Measurements from ENCODE around the gene WDR27. TPM values are rescaled to one million over a fixed set of nuclear protein-coding genes. Genes with fewer than 3 reads are reported as not detected.

Gene WDR27
- total RNA-seq, 3 donors from 2014 or later: 30.9 to 60.5 (median 49.1) TPM

DNA sequence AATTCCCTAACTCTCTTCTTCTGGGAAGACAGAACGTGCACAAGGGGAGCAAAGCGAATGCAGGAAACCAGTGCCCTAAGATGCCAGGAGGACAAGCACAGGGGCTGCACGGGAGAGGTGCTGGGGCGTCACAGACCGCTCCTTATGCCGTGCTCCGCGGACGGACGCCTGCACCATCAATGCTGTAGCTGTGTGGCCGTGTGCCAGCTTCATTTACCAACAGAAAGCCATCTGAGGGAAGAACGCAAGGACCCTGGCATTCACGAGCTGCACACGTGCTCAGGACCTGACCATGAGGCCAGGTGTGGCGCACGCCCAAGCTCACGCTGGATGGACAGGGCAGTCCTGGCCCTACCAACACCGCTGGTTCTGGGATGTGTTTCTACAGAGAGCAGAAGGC is 35.4 kb downstream of the WDR27 start:
- TF ChIP-seq, protein P1, sequence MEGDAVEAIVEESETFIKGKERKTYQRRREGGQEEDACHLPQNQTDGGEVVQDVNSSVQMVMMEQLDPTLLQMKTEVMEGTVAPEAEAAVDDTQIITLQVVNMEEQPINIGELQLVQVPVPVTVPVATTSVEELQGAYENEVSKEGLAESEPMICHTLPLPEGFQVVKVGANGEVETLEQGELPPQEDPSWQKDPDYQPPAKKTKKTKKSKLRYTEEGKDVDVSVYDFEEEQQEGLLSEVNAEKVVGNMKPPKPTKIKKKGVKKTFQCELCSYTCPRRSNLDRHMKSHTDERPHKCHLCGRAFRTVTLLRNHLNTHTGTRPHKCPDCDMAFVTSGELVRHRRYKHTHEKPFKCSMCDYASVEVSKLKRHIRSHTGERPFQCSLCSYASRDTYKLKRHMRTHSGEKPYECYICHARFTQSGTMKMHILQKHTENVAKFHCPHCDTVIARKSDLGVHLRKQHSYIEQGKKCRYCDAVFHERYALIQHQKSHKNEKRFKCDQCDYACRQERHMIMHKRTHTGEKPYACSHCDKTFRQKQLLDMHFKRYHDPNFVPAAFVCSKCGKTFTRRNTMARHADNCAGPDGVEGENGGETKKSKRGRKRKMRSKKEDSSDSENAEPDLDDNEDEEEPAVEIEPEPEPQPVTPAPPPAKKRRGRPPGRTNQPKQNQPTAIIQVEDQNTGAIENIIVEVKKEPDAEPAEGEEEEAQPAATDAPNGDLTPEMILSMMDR (IDR thresholded peaks at IDR 0.05): no peak
- H3K4me1 ChIP-seq (ENCODE audit: low read depth): no peaks in the 10 kb centered on the region
- intact Hi-C loops (cut with DNase I, micrococcal nuclease): no loop called here
- no peak overlapping the region for H3K4me3 ChIP-seq
- DNase-seq (no peak), ATAC-seq (no peak)
- H3K36me3 ChIP-seq (ENCODE audit: low read depth): no peaks in the 10 kb centered on the region
- H3K9me3 ChIP-seq: no peaks in the 10 kb centered on the region

GRCh38 chr6:169665289-169665688 is 36.5 kb downstream of the WDR27 start:
- Histone ChIP-seq H3K36me3 (ENCODE audit: low read depth) (no peaks in the 10 kb centered on the region), H3K4me1 (ENCODE audit: low read depth) (no peaks in the 10 kb centered on the region), H3K9me3 (no peaks in the 10 kb centered on the region), H3K4me3 (no peak overlapping the region)
- ATAC-seq (no peak), DNase-seq (no peak)
- TF ChIP-seq, protein P1 (IDR thresholded peaks at IDR 0.05): no peak
- intact Hi-C loops (cut with DNase I, micrococcal nuclease): no loop called here

- no peaks in the 10 kb centered on the region for H3K36me3 ChIP-seq (ENCODE audit: low read depth)
- H3K9me3 ChIP-seq: no peaks in the 10 kb centered on the region
- no peak overlapping the region for H3K4me3 ChIP-seq
- no peaks in the 10 kb centered on the region for H3K4me1 ChIP-seq (ENCODE audit: low read depth)
- ATAC-seq (no peak), DNase-seq (no peak)
- intact Hi-C loops (cut with DNase I, micrococcal nuclease): no loop called here
- TF ChIP-seq, protein P1 (IDR thresholded peaks at IDR 0.05): no peak
Observed at GRCh38 chr6:169664227-169664626, 37.6 kb downstream of the WDR27 start.

- no peaks in the 10 kb centered on the region for H3K36me3 ChIP-seq (ENCODE audit: low read depth)
- intact Hi-C loops (cut with DNase I, micrococcal nuclease): no loop called here
- H3K4me1 ChIP-seq (ENCODE audit: low read depth): no peaks in the 10 kb centered on the region
- no peak overlapping the region for H3K4me3 ChIP-seq
- TF ChIP-seq, protein P1 (IDR thresholded peaks at IDR 0.05): no peak
- DNase-seq: no peak
- no peaks in the 10 kb centered on the region for H3K9me3 ChIP-seq
- ATAC-seq: no peak
Observed at GRCh38 chr6:169663468-169663867, 38.4 kb downstream of the WDR27 start.

GRCh38 chr6:169661391-169661756 is 40.5 kb downstream of the WDR27 start:
- Histone ChIP-seq H3K36me3 (ENCODE audit: low read depth) (peaks cover 4% of the 10 kb centered on the region), H3K4me3 (no peak overlapping the region), H3K4me1 (ENCODE audit: low read depth) (no peaks in the 10 kb centered on the region), H3K9me3 (no peaks in the 10 kb centered on the region)
- ATAC-seq (no peak), DNase-seq (no peak)
- intact Hi-C loops (cut with DNase I, micrococcal nuclease): no loop called here
- TF ChIP-seq, protein P1 (IDR thresholded peaks at IDR 0.05): no peak

- H3K36me3 ChIP-seq (ENCODE audit: low read depth): peaks cover 4% of the 10 kb centered on the region
Observed at GRCh38 chr6:169660751-169661390, 41.0 kb downstream of the WDR27 start.

More at GRCh38 chr6:169660751-169661390, 41.0 kb downstream of the WDR27 start:
- no peak for ATAC-seq
- Histone ChIP-seq H3K9me3 (no peaks in the 10 kb centered on the region), H3K4me1 (ENCODE audit: low read depth) (no peaks in the 10 kb centered on the region), H3K4me3 (no peak overlapping the region)
- intact Hi-C loops (cut with DNase I, micrococcal nuclease): no loop called here
- DNase-seq: no peak
- TF ChIP-seq, protein P1 (IDR thresholded peaks at IDR 0.05): no peak

Data from mucosa of descending colon (tissue), 3 donors.